Neuronal stem cell (in vitro differentiated cells): ENCODE data around the gene CDKN3.
"Not testable (repeated sequence)": the region's sequence is repeated elsewhere in the genome, so short reads cannot be mapped to it uniquely, and the experiment has no call there.

ENCODE experiments used
- DNase-seq: peaks from one replicate; pipeline ENCODE4 v3.0.0-alpha.2; 2013; ENCODE audit warnings: low spot score
- H2AFZ ChIP-seq: one replicate; pipeline ENCODE4 v1.6.1; 2013; ENCODE audit warnings: mild to moderate bottlenecking, low read length, inconsistent platforms
- H2AK5ac ChIP-seq: 2 replicates; pipeline ENCODE4 v1.6.1; 2013; ENCODE audit warnings: low read depth, mild to moderate bottlenecking, inconsistent platforms, low read length, moderate library complexity, mixed read lengths
- H2BK120ac ChIP-seq: 2 replicates; pipeline ENCODE4 v1.6.1; 2013; ENCODE audit warnings: low read depth, mild to moderate bottlenecking, inconsistent platforms, low read length, moderate library complexity, mixed read lengths
- H2BK12ac ChIP-seq: one replicate; pipeline ENCODE4 v1.6.1; 2013; ENCODE audit warnings: low read length, inconsistent platforms
- H2BK15ac ChIP-seq: 2 replicates; pipeline ENCODE4 v1.6.1; 2013; ENCODE audit warnings: mild to moderate bottlenecking, low read length, inconsistent platforms, mixed read lengths
- H2BK5ac ChIP-seq: one replicate; pipeline ENCODE4 v1.6.1; 2013; ENCODE audit warnings: inconsistent platforms, mild to moderate bottlenecking, low read length, moderate library complexity
- H3K14ac ChIP-seq: one replicate; pipeline ENCODE4 v1.6.1; 2013; ENCODE audit warnings: low read length, inconsistent platforms
- H3K18ac ChIP-seq: 2 replicates; pipeline ENCODE4 v1.6.1; 2013; ENCODE audit warnings: low read length, inconsistent platforms
- H3K23ac ChIP-seq: 2 replicates; pipeline ENCODE4 v1.6.1; 2013; ENCODE audit warnings: low read depth, mild to moderate bottlenecking, mixed read lengths, low read length, inconsistent platforms; ENCODE audit not compliant: poor library complexity
- H3K27ac ChIP-seq: replicated peaks from 3 replicates; pipeline ENCODE4 v1.5.1; 2013; ENCODE audit warnings: low read length, inconsistent platforms
- H3K27me3 ChIP-seq, 3 experiments: 2 replicates each; pipeline ENCODE4 v1.6.1; 2013; ENCODE audit warnings: low read length in 3 of 3, mild to moderate bottlenecking in 2 of 3, inconsistent platforms in 1 of 3, low read depth in 1 of 3, mixed read lengths in 1 of 3, moderate library complexity in 1 of 3; ENCODE audit not compliant: control insufficient read depth in 3 of 3, insufficient read depth in 3 of 3
- H3K36me3 ChIP-seq, 2 donors: replicated peaks in 1 of 2; 2 replicates each; pipeline ENCODE4 v1.6.1; 2013; ENCODE audit warnings: low read length in 2 of 2; ENCODE audit not compliant: control insufficient read depth in 2 of 2, insufficient read depth in 2 of 2
- H3K4ac ChIP-seq: 2 replicates; pipeline ENCODE4 v1.6.1; 2013; ENCODE audit warnings: inconsistent platforms, mild to moderate bottlenecking, low read length, moderate library complexity
- H3K4me1 ChIP-seq, 2 donors: 1 replicate in 1 of 2; 2 replicates in 1 of 2; pipeline ENCODE4 v1.6.1; 2013; ENCODE audit warnings: low read length in 2 of 2, low read depth in 1 of 2; ENCODE audit not compliant: control insufficient read depth in 2 of 2, insufficient read depth in 1 of 2
- H3K4me2 ChIP-seq: one replicate; pipeline ENCODE4 v1.6.1; 2013; ENCODE audit warnings: mild to moderate bottlenecking, low read length, inconsistent platforms; ENCODE audit not compliant: insufficient read depth, poor library complexity, severe bottlenecking
- H3K4me3 ChIP-seq, 2 donors: 2 replicates each; pipeline ENCODE4 v1.5.1; 2013; ENCODE audit warnings: low read length in 2 of 2, mild to moderate bottlenecking in 2 of 2, inconsistent platforms in 1 of 2, moderate library complexity in 1 of 2
- H3K79me1 ChIP-seq: one replicate; pipeline ENCODE4 v1.6.1; 2013; ENCODE audit warnings: low read depth, mild to moderate bottlenecking, inconsistent platforms, low read length, moderate library complexity
- H3K9ac ChIP-seq: one replicate; pipeline ENCODE4 v1.6.1; 2013; ENCODE audit warnings: mild to moderate bottlenecking, low read depth, low read length, inconsistent platforms; ENCODE audit not compliant: poor library complexity
- H3K9me3 ChIP-seq, 2 donors: replicated peaks in 1 of 2; 2 replicates each; pipeline versions ENCODE3 to v1.6.1; 2013; ENCODE audit warnings: low read length in 2 of 2, mild to moderate bottlenecking in 2 of 2, inconsistent platforms in 1 of 2, low read depth in 1 of 2, mixed read lengths in 1 of 2, moderate library complexity in 1 of 2; ENCODE audit not compliant: control insufficient read depth in 2 of 2, insufficient read depth in 1 of 2
- H4K8ac ChIP-seq: one replicate; pipeline ENCODE4 v1.6.1; 2013; ENCODE audit warnings: low read depth, mild to moderate bottlenecking, inconsistent platforms, low read length, moderate library complexity
- H4K91ac ChIP-seq: one replicate; pipeline ENCODE4 v1.6.1; 2013; ENCODE audit warnings: low read length, low read depth, mild to moderate bottlenecking, inconsistent platforms; ENCODE audit not compliant: poor library complexity
- WGBS, 2 donors: extraction: QIAGEN DNeasy Blood & Tissue Kit; methylation state at CpG; one replicate each; pipeline ENCODE4 v1.1.7; 2013; ENCODE audit warnings: missing lambda C conversion rate in 2 of 2, mixed read lengths in 1 of 2; ENCODE audit not compliant: insufficient read length in 2 of 2, insufficient replicate concordance in 1 of 2; ENCODE audit errors: extremely low coverage in 2 of 2; 5-methylcytosine and 5-hydroxymethylcytosine counted together

The CDKN3 gene

DNA sequence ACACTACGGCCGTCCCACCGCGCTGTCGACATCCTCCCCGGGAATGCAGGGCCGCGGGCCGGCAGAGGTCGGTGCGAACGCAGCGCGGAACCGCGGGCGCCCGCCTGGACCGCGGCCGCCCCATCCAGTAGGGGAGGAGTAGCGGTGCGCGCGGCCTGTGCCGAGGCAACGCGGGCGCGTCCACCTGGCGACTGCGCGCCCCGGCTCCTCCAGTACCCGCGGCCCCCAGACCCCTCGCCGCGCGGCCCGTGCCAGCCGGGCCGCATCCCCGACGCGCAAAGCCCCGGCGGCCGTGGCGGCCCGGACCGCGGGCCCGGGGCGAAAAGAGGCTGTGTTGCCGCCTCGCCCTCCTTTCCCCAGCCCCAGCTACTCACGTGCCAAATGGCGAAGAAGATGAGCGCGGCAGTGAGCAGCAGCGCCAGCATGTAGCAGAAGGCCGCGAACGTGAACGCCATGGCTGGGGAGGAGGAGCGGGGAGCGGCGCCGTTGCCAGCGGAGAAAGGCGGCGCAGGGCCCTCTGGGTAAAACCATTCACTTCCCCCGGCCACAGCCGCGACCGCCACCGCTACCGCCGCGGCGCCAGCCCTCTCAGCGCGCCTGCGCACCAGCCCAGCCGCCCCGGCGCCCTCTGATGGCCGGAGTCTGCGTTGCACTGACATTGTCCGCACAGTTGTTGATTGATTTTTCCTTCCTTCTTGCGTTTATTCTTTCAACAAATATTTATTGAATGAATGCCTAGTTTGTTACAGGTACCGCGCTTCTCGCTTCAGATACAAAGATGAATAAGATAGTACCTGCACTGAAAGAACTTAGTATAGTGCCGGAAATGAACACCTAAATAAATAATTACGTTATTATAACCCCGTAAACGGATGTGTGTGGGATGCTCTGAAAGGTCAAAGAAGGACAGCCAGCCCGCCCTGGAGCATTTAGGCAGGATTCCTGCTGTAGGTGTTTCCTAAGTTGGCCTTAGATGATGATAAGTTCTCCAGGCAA, 44.4 kb downstream of the CDKN3 start, which contains the start of gene CNIH1:
TSS of gene CNIH1 (minus strand) at position 502 of the 996 bp plus-strand sequence. CDS start at position 455, 47 bp downstream.
- peaks cover 0 to 9% of the 10 kb centered on the region in 2 donors for H3K9me3 ChIP-seq
- no CpG with 5 or more reads among the region's 100 CpGs for WGBS, 2 donors
- H4K8ac ChIP-seq: peak within 1 kb of the TSS; percentile 95
- H3K79me1 ChIP-seq: peaks cover 2% of the 10 kb centered on the region
- peak within 1 kb of the TSS; percentile 94 for H4K91ac ChIP-seq
- H3K18ac ChIP-seq: peak within 1 kb of the TSS; percentile 100
- H3K9ac ChIP-seq: peak within 1 kb of the TSS; percentile 99
- peak within 1 kb of the TSS; percentile 69 for H3K4me2 ChIP-seq
- no peak within 1 kb of the TSS for H2BK12ac ChIP-seq
- no peak within 1 kb of the TSS for H2AK5ac ChIP-seq
- H2AFZ ChIP-seq: peak within 1 kb of the TSS; percentile 92
- DNase-seq: peak; percentile 93
- H3K23ac ChIP-seq: peak within 1 kb of the TSS; percentile 97
- H3K4ac ChIP-seq: no peak within 1 kb of the TSS
- no peaks in the 10 kb centered on the region for H3K27me3 ChIP-seq
- H3K14ac ChIP-seq: peak within 1 kb of the TSS; percentile 99
- H3K36me3 ChIP-seq: peaks cover 0 to 19% of the 10 kb centered on the region in 2 donors
- peak within 1 kb of the TSS; percentile 83 for H2BK120ac ChIP-seq
- no peak within 1 kb of the TSS for H2BK15ac ChIP-seq
- peaks cover 9 to 14% of the 10 kb centered on the region in 2 donors for H3K4me1 ChIP-seq
- peak within 1 kb of the TSS; percentile 91 for H2BK5ac ChIP-seq
- H3K4me3 ChIP-seq: peak within 1 kb of the TSS; percentile 92 to 95
- peak within 1 kb of the TSS; percentile 100 for H3K27ac ChIP-seq

DNA sequence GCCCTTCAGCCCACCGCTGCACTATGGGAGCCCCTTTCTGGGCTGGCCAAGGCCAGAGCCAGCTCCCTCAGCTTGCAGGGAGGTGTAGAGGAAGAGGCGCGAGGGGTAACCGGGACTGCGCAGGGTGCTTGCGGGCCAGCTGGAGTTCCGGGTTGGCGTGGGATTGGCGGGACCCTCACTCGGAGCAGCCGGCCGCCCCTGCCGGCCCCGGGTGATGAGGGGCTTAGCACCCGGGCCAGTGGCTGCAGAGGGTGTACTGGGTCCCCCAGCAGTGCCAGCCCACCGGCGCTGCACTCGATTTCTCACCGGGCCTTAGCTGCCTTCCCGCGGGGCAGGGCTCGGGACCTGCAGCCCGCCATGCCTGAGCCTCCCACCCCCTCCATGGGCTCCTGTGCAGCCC, 46.2 kb downstream of the CDKN3 start:
- H3K14ac ChIP-seq, H4K8ac ChIP-seq, H3K23ac ChIP-seq, H3K4me3 ChIP-seq, H2BK120ac ChIP-seq, H2BK15ac ChIP-seq, H3K9me3 ChIP-seq, H3K4ac ChIP-seq, H3K27ac ChIP-seq, H3K9ac ChIP-seq, H2BK12ac ChIP-seq, DNase-seq, H2BK5ac ChIP-seq, H2AFZ ChIP-seq, H2AK5ac ChIP-seq, H3K4me2 ChIP-seq, H4K91ac ChIP-seq, H3K79me1 ChIP-seq, H3K18ac ChIP-seq, H3K27me3 ChIP-seq: not testable (repeated sequence)
- H3K36me3 ChIP-seq: peaks cover 0 to 14% of the 10 kb centered on the region in 2 donors
- H3K4me1 ChIP-seq: peaks cover 7 to 11% of the 10 kb centered on the region in 2 donors
- no CpG with 5 or more reads among the region's 23 CpGs for WGBS, 2 donors

GRCh38 chr14:54443981-54444380, 47.2 kb downstream of the CDKN3 start:
- Histone ChIP-seq H2BK15ac (no peak overlapping the region), H2AFZ (no peak overlapping the region), H3K79me1 (no peaks in the 10 kb centered on the region), H2BK5ac (no peak overlapping the region), H3K27me3 (peaks cover 0 to under 1% (median 0%) of the 10 kb centered on the region in 3 experiments), H4K8ac (no peak overlapping the region), H3K36me3 (peaks cover 0 to 6% of the 10 kb centered on the region in 2 donors), H4K91ac (no peak overlapping the region), H3K9me3 (peaks cover 0 to 4% of the 10 kb centered on the region in 2 donors), H3K4ac (no peak overlapping the region), H3K27ac (no peak overlapping the region), H3K4me2 (no peak overlapping the region), H3K23ac (no peak overlapping the region), H3K4me3 (no peak overlapping the region), H2BK120ac (no peak overlapping the region), H3K18ac (no peak overlapping the region), H2AK5ac (no peak overlapping the region), H3K9ac (no peak overlapping the region), H2BK12ac (no peak overlapping the region), H3K14ac (no peak overlapping the region), H3K4me1 (peaks cover 4 to 11% of the 10 kb centered on the region in 2 donors)
- WGBS, 2 donors: no CpG with 5 or more reads among the region's 18 CpGs
- DNase-seq: no peak

GRCh38 chr14:54444681-54445080, 47.9 kb downstream of the CDKN3 start:
- H3K4me3 ChIP-seq: no peak overlapping the region
- H3K4ac ChIP-seq: no peak overlapping the region
- H3K79me1 ChIP-seq: no peaks in the 10 kb centered on the region
- H3K4me2 ChIP-seq: no peak overlapping the region
- H2AK5ac ChIP-seq: no peak overlapping the region
- H3K4me1 ChIP-seq: peaks cover 4 to 11% of the 10 kb centered on the region in 2 donors
- H2BK15ac ChIP-seq: no peak overlapping the region
- no peak overlapping the region for H3K14ac ChIP-seq
- no peak overlapping the region for H2AFZ ChIP-seq
- no peaks in the 10 kb centered on the region for H3K36me3 ChIP-seq
- H2BK12ac ChIP-seq: no peak overlapping the region
- DNase-seq: no peak
- no peaks in the 10 kb centered on the region for H3K9me3 ChIP-seq
- H3K9ac ChIP-seq: no peak overlapping the region
- no peak overlapping the region for H3K27ac ChIP-seq
- H3K27me3 ChIP-seq: peaks cover 0 to 3% (median 0%) of the 10 kb centered on the region in 3 experiments
- no peak overlapping the region for H4K91ac ChIP-seq
- WGBS, 2 donors: no CpG with 5 or more reads among the region's 7 CpGs
- no peak overlapping the region for H2BK5ac ChIP-seq
- no peak overlapping the region for H3K18ac ChIP-seq
- no peak overlapping the region for H3K23ac ChIP-seq
- no peak overlapping the region for H2BK120ac ChIP-seq
- no peak overlapping the region for H4K8ac ChIP-seq
